Brain pericyte (primary cell): ENCODE results near the gene MFSD11.
"Not testable (repeated sequence)": the region's sequence is repeated elsewhere in the genome, so short reads cannot be mapped to it uniquely, and the experiment has no call there.

Experiments
- DNase-seq: peaks from one replicate; pipeline ENCODE4 v3.0.0-alpha.2; 2012; ENCODE audit warnings: low read depth, low spot score

MFSD11 gene

DNA sequence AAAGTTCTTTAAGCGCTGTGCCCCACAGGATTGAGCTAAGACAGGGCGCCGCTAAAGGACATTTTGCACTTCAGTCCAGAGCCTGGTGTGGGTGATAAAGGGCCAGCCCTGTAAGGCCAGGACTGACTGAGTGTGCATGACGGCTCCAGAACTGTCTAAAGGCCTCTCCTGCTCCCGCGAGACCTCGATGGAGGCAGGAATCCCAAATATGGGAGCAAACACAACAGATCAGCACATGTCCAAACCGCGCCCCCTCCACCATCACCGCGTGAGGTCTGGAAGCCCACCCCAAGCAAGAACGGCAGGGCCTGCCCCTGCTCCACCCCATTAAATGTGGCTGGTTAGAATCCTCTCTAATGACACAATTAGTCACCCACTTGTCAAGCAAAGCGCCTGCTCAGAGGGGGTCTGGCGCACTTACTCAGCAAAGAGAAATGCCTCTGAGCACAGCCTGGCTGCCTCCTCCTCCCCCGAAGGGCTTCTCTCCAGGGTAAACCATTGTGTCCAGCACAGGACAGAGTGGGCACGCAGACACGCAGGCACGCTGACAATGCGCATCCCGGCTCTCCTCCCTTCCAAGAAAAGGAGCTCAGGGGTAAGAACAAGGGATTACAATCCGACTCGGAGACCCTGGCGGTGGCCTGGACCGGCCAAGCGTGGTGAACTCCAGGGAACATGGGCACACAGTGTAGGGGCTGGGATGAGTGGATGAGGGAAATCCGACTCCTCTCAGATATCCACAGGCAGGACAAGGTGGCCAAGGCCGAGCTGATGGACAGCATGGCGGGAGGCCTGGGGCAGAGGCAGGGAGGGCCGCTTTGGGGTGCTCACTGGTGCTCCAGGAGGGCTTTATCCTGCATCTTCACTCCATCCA is 28.6 kb upstream of the MFSD11 start:
- no peak for DNase-seq

DNA sequence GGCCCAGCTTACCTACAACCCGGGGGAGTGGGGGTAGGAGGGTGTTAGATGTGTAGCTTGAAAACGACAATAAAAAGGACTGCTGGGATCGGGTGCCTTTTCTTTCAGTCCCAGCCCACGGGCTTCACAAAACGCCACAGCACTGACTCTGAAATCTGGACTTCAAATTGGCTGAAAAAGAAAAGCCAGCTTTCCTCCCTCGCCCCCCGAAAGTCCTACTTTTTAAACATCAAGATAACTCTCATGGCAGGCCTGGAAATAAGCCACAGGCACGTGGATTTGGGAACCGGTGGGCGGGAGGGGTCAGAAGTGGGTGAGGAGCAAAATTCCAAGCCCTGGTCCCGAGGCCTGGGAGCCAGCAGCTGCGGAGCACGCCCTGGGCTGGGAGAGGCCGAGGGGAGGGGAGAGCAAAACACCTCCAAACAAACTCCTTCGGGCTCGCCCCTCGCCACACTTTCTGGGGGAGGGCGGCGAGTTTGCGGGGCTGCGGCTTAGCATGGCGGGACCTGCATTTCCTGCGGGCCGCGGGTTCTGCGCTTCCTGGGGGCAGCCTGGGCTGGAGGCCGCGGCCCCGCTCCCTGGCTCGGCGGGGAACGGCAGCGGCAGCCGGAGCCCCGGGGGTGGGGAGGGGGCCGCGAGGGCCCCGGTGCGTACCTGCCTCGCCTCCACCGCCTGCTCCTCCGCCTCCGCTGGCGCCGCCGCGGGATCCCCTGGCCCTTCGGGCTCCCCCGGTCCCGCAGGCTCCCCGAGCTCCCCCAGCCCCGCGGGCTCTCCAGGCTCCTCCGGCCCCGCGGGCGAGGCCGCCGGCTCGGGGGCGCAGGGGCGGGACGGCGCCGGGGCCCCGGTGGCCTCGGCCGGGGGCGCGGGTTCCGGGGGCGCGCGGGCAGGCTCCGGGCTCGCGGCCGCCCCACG is 27.7 kb upstream of the MFSD11 start:
- not testable (repeated sequence) for DNase-seq

DNA sequence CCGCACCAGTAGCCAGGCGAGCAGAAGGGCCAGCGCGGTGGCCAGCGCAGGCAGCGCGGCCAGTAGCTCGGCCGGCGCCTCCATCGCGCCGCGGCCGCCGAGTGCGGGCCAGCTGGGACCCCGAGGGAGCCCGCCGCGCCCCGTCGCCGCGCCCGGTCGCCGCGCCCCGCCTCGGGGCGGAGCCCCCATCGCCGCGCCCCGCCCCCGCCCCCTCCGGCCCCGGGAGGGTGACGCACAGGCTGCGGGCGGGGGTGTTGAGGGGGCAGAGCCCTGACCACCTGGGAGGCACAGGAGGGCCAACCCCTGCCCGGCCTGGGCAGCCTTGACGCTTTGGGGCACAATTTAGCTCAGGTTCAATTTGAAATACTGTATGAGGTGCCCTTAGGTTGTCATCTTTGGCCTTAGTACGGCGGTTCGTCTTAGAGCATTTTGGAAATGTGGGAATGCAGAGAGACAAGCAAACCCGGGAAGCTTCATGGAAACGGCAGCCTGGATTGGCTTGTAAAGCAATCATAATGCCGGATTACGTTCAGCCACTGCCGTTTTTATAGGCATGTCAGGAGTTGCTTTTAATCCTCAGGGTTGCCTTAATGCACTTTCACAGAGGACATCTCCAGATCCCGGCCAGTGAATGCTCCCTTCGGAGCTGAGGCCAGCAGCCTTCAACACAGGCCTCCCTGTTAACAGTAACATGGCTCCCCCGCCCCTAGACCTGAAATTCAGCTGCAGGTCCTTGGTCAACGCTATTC is 26.9 kb upstream of the MFSD11 start, which contains the start of gene MXRA7:
Gene MXRA7, minus strand, starts transcription at position 103 of the 749 bp plus-strand sequence. Its CDS starts 19 bp downstream, at position 84.
- DNase-seq = no peak

DNA sequence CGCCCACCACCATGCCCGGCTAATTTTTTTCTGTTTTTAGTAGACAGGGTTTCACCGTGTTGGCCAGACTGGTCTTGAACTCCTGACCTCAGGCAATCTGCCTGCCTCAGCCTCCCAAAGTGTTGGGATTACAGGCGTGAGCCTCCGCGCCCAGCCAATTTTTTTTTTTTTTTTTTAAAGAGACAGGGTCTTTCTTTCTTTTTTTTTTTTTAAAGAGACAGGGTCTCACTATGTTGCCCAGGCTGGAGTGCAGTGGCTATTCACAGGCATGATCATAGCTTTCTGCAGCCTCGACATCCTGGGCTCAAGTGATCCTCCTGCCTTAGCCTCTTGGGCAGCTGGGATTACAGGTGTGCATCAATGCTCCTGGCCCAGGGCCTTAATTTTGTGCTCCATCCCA is 25.6 kb upstream of the MFSD11 start:
- DNase-seq = not testable (repeated sequence)

- no peak for DNase-seq
Observed at GRCh38 chr17:76713765-76714164, 24.2 kb upstream of the MFSD11 start.

- DNase-seq = no peak
Observed at GRCh38 chr17:76714336-76714735, 23.6 kb upstream of the MFSD11 start.

DNA sequence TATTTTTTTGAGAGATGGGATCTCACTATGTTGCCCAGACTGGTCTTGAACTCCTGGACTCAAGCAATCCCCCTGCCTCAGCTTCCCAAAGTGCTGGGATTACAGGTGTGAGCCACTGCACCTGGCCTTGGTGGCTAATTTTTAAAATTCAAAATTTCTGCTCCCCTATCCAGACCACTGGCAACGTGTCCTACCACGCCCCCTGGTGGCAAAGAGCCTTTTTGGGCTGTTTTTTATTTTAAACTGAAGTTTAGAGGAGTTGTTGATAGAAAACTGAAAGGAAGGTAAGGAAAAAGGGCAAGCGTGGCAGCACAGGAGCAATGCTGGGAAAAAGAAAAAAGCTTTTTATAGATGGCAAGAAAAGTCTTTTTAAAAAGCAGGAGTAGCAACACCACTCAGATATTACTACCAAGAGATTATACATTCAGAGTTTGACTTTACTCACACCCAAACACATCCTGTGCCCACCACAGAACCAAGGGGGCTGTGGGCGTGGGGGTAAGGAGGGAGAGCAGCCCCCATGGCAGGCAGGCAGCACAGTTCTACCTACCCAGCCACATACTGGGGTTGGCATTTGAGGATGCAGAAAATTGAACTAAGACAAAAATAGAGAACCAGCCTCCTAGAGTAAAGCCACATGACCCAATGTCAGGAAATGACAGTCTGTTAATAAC is 23.0 kb upstream of the MFSD11 start:
- DNase-seq = no peak

DNA sequence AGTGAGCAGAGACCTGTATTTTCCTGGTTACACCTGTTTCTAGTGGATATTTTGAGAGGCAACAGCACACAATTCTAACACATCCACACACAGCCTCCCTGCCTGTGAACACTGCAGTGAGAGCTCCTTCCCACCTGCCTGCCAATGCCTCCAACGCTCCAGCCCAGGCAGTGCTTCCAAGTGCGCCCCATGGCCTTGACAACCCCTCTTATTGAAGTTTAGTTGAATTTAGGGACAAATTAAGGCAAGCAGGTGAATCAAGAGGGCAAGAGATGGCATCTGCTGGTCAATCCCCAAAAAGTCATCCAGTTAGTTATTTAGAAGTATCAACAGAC is 22.5 kb upstream of the MFSD11 start:
- no peak for DNase-seq

DNA sequence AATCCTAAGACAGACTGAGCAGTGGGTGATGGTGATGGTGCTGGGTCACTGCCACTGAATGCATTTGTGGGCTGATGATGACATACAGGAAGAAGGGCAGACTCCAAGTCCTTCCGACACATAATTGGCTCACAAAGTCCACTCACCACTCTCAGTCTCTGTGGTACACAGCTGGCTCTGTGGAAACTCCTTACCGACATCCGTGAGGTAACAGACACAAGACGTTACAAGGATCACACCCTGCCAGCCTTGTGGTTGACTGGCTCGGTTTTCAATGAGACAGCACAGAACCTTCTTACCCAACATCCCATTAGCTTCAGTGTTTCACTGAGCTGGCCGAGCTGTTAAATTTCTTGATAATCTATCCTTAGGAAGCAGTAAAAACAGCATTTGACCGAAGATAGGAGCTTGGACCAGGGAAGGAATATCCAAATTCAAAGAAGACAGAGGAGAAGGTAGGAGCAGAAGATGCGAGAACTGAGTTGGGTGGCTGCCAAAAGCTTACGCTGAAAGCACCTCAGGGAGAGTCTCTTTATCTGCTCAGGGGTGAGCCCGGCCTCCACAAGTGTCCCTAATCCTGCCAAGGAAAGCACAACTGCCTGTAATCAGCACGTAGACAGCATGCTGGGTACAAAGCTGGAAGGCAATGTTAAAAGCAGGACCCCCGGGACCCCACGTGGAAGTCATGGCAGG is 21.6 kb upstream of the MFSD11 start:
- no peak for DNase-seq

- DNase-seq = no peak
Observed at GRCh38 chr17:76716839-76717215, 21.1 kb upstream of the MFSD11 start.

DNA sequence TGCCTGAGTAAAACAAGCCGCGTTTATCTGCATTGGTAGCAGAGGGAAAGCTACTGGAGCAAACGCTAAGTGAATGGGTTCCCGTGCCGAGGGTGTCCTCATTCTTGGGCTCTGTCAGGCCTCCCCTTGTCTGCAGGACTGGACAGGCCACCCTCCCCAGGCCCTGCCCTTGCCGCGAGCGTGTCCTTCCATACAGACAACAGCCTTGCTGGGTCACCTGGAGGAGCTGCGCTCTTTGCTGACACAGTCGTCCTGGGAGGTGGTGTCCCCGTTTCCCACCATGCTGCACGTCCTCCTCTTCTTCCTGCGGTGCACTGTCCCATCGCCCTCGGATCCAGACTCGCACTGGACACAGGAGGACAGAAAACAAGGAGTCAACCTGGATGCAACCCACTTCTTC is 19.4 kb upstream of the MFSD11 start:
- DNase-seq = no peak

- DNase-seq = no peak
Observed at GRCh38 chr17:76720211-76720610, 17.7 kb upstream of the MFSD11 start.

GRCh38 chr17:76720941-76721340 is 17.0 kb upstream of the MFSD11 start:
- no peak for DNase-seq

GRCh38 chr17:76721463-76721862 is 16.5 kb upstream of the MFSD11 start:
- no peak for DNase-seq

GRCh38 chr17:76722279-76722678 is 15.6 kb upstream of the MFSD11 start:
- no peak for DNase-seq

- not testable (repeated sequence) for DNase-seq
Observed at GRCh38 chr17:76722977-76723376, 14.9 kb upstream of the MFSD11 start.

GRCh38 chr17:76723812-76724211 is 14.1 kb upstream of the MFSD11 start:
- DNase-seq = no peak

- DNase-seq = no peak
Observed at GRCh38 chr17:76725580-76726230, 12.2 kb upstream of the MFSD11 start.

- DNase-seq = peak; percentile 86
Observed at GRCh38 chr17:76726231-76726775, 11.6 kb upstream of the MFSD11 start, which contains the start of gene JMJD6. Gene JMJD6, minus strand, starts transcription at chr17:76726606. Its CDS starts 131 bp downstream, at chr17:76726475.
